Measurements from ENCODE around the gene NUAK2.

Gene NUAK2

DNA sequence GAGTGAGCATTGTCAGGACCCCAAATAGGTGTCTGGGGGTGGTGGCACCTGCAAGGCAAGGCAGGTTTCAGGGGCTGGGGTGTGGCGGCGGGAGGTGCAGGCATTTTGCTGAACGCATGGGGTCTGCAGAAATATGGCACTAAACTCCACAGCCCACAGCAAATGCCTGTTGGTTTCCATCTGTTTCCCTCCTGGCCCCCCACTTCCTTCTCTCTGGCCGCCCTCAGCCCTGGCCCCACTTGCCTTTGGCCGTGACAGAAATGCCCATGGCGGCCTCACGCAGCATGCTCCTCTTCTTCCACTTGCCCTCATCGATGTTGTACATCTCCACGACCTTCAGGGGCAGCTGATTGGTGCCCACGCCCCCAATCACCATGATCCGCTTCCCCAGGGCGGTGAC is 21.4 kb upstream of the NUAK2 start:
- Histone ChIP-seq H3K9me3 (ENCODE audit: severe bottlenecking) (no peaks in the 10 kb centered on the region), H3K27ac (ENCODE audit: poor library complexity, severe bottlenecking) (no peak overlapping the region), H3K27me3 (ENCODE audit: insufficient read depth, poor library complexity, severe bottlenecking) (peaks cover 19% of the 10 kb centered on the region), H3K36me3 (ENCODE audit: low read depth) (no peaks in the 10 kb centered on the region), H3K4me1 (ENCODE audit: insufficient read depth, poor library complexity, severe bottlenecking) (peaks cover 4% of the 10 kb centered on the region), H3K4me3 (ENCODE audit: severe bottlenecking) (no peak overlapping the region)
- DNase-seq (ENCODE audit: low spot score), result no peak
- no peak for ATAC-seq (ENCODE audit: low read depth)
- TF ChIP-seq CTCF (IDR thresholded peaks at IDR 0.05; ENCODE audit: poor library complexity, severe bottlenecking), result no peak

GRCh38 chr1:205340676-205341075 is 19.1 kb upstream of the NUAK2 start:
- no peak for DNase-seq (ENCODE audit: low spot score)
- H3K27ac ChIP-seq (ENCODE audit: poor library complexity, severe bottlenecking), result peak overlapping the region; percentile 37
- no peak overlapping the region for H3K4me3 ChIP-seq (ENCODE audit: severe bottlenecking)
- no peaks in the 10 kb centered on the region for H3K36me3 ChIP-seq (ENCODE audit: low read depth)
- no peak for TF ChIP-seq CTCF (IDR thresholded peaks at IDR 0.05; ENCODE audit: poor library complexity, severe bottlenecking)
- no peaks in the 10 kb centered on the region for H3K9me3 ChIP-seq (ENCODE audit: severe bottlenecking)
- ATAC-seq (ENCODE audit: low read depth), result no peak; the same call in 2 of the 3 replicates
- H3K27me3 ChIP-seq (ENCODE audit: insufficient read depth, poor library complexity, severe bottlenecking), result peaks cover 19% of the 10 kb centered on the region
- peaks cover 4% of the 10 kb centered on the region for H3K4me1 ChIP-seq (ENCODE audit: insufficient read depth, poor library complexity, severe bottlenecking)

DNA sequence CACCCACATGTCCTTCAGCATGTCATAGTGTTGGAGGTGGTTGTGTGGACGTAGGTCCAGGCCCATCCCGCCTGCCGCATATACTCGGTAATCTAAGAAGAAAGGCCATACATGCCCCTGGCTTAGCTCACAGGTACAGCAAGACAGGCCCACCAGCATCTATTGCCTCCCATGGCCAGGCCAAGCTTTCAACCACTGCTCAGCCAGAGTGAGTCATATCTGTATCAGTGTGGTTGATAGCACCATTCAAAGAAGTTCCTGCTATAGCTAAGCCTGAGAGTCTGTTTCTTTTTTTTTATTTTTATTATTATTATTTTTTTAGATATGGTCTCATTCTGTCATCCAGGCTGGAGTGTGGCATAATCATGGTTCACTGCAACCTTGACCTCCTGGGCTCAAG is 18.2 kb upstream of the NUAK2 start:
- Histone ChIP-seq H3K36me3 (ENCODE audit: low read depth) (no peaks in the 10 kb centered on the region), H3K27ac (ENCODE audit: poor library complexity, severe bottlenecking) (no peak overlapping the region), H3K27me3 (ENCODE audit: insufficient read depth, poor library complexity, severe bottlenecking) (peaks cover 19% of the 10 kb centered on the region), H3K4me1 (ENCODE audit: insufficient read depth, poor library complexity, severe bottlenecking) (peaks cover 4% of the 10 kb centered on the region), H3K9me3 (ENCODE audit: severe bottlenecking) (no peaks in the 10 kb centered on the region), H3K4me3 (ENCODE audit: severe bottlenecking) (no peak overlapping the region)
- TF ChIP-seq CTCF (IDR thresholded peaks at IDR 0.05; ENCODE audit: poor library complexity, severe bottlenecking), result no peak
- no peak for ATAC-seq (ENCODE audit: low read depth)
- no peak for DNase-seq (ENCODE audit: low spot score)

DNA sequence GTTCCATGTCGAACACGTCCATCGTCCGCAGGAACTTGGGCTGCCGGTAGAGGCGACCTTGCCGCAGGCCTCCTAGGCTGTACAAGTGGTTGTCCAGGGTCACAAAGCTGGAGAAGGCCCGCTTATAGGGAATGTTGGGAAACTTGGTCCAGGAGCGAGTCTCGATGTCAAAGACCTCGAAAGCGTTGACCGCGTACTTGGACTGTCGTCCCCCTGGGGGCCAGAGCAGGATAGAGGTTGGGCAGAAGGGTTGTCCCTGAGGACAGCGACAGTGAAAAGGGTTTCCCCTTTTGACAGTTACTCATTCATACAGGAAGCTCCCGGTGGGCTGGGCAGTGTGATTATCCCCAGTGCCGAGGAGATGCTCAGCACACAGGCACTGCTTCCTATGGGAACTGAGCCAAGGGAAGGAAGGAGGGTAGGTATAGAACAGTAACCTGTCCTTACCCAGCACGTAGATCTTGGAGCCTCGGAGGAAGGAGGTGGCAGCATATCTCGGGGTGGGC is 17.7 kb upstream of the NUAK2 start:
- Histone ChIP-seq H3K9me3 (ENCODE audit: severe bottlenecking) (no peaks in the 10 kb centered on the region), H3K4me3 (ENCODE audit: severe bottlenecking) (no peak overlapping the region), H3K27me3 (ENCODE audit: insufficient read depth, poor library complexity, severe bottlenecking) (peaks cover 14% of the 10 kb centered on the region), H3K36me3 (ENCODE audit: low read depth) (no peaks in the 10 kb centered on the region), H3K4me1 (ENCODE audit: insufficient read depth, poor library complexity, severe bottlenecking) (peaks cover 4% of the 10 kb centered on the region), H3K27ac (ENCODE audit: poor library complexity, severe bottlenecking) (no peak overlapping the region)
- TF ChIP-seq CTCF (IDR thresholded peaks at IDR 0.05; ENCODE audit: poor library complexity, severe bottlenecking), result no peak
- no peak for DNase-seq (ENCODE audit: low spot score)
- no peak for ATAC-seq (ENCODE audit: low read depth)

- TF ChIP-seq CTCF (IDR thresholded peaks at IDR 0.05; ENCODE audit: poor library complexity, severe bottlenecking), result no peak
- Histone ChIP-seq H3K4me3 (ENCODE audit: severe bottlenecking) (no peak overlapping the region), H3K4me1 (ENCODE audit: insufficient read depth, poor library complexity, severe bottlenecking) (peaks cover 4% of the 10 kb centered on the region), H3K36me3 (ENCODE audit: low read depth) (no peaks in the 10 kb centered on the region), H3K27ac (ENCODE audit: poor library complexity, severe bottlenecking) (no peak overlapping the region), H3K27me3 (ENCODE audit: insufficient read depth, poor library complexity, severe bottlenecking) (peaks cover 2% of the 10 kb centered on the region), H3K9me3 (ENCODE audit: severe bottlenecking) (no peaks in the 10 kb centered on the region)
- DNase-seq (ENCODE audit: low spot score), result no peak
- ATAC-seq (ENCODE audit: low read depth), result no peak
Observed at GRCh38 chr1:205338011-205338410, 16.5 kb upstream of the NUAK2 start.
